Activated CD8-positive, alpha-beta memory T cell treated with anti-CD3 and anti-CD28 coated beads, Interleukin-2, amount 10 ng/mL, durations not matched to agents 7 days and 5 days (primary cell): ENCODE data around the gene SLC5A1. TPM values are rescaled to one million over a fixed set of nuclear protein-coding genes. Genes with fewer than 3 reads are reported as not detected.
"Not testable (repeated sequence)": the region's sequence is repeated elsewhere in the genome, so short reads cannot be mapped to it uniquely, and the experiment has no call there.

ENCODE experiments used
- ATAC-seq: fragments of 150-1000 bp; cut with Tn5 transposase; one replicate; pipeline ENCODE4 v1.10.0; 2021; ENCODE audit warnings: moderate library complexity
- CTCF ChIA-PET: fragments of 350-600 bp; sonication (Branson Sonifier 250); formaldehyde crosslinking; loops from one replicate; lab custom pipeline; 2021; ENCODE audit warnings: antibody characterized with exemption; lab: Charles Lee
- DNase-seq: peaks from one replicate; pipeline ENCODE4 v3.0.0-alpha.2; 2020
- H3K27ac Mint-ChIP-seq: one replicate; pipeline ENCODE4 v1.8.0; 2021; ENCODE audit warnings: mild to moderate bottlenecking, mixed read lengths
- H3K27me3 Mint-ChIP-seq: one replicate; pipeline ENCODE4 v1.8.0; 2021; ENCODE audit warnings: mixed read lengths
- H3K36me3 Mint-ChIP-seq: one replicate; pipeline ENCODE4 v1.8.0; 2021; ENCODE audit warnings: mild to moderate bottlenecking, mixed read lengths
- H3K4me1 Mint-ChIP-seq: one replicate; pipeline ENCODE4 v1.8.0; 2021; ENCODE audit warnings: mixed read lengths
- H3K4me3 Mint-ChIP-seq: one replicate; pipeline ENCODE4 v1.8.0; 2021; ENCODE audit warnings: mild to moderate bottlenecking, moderate library complexity, mixed read lengths
- H3K9me3 Mint-ChIP-seq: one replicate; pipeline ENCODE4 v1.8.0; 2022; ENCODE audit warnings: low read depth, mixed read lengths
- total RNA-seq, 2 experiments: library from RNA; stranded (reverse); gene quantifications; one replicate each; pipeline ENCODE4 v1.2.3, GENCODE V29; 2021

SLC5A1 gene
- total RNA-seq, 2 experiments from 2014 or later: not detected

DNA sequence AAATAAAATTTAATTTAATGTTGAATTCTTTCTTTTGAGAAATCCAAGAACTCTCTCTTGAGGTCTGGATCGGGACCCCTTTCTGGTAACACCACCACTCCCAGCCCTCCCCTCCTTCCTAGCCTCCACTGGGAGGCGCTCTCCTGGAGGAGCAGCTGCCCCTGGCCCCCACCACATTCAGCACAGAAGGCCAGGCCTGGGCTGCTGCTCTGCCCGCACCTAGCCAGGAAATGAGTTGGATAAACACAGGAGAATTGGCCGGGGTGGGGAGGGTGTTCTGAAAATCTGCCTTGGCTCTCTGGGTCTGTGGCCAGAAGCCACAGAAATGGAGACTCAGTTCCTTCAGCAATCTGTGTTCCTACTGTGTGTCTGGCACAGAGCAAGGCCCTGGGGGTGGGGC, 84.8 kb downstream of the SLC5A1 start:
- no peak overlapping the region for H3K4me3 Mint-ChIP-seq

DNA sequence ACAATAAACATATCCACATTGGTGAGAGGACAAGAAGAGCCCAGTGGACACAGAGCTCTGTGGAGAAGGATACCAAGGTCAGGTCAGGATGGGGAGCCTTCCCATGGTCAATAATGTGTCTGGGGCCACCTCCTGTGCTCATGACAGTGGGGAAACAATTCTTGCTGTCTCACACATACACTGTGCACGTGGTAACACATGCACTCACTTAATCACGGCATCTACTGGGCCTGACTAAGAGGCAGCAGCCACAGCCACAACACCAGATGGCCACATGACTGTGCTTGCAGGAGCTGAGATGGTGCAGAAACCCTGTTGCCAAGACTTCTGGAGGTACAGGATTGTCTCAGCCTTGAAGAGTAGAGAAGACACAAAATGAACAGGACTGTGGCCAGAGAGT, 87.4 kb downstream of the SLC5A1 start:
- DNase-seq (no peak), ATAC-seq (no peak)
- Mint-ChIP-seq H3K4me3 (no peak overlapping the region), H3K4me1 (peaks cover 6% of the 10 kb centered on the region), H3K27ac (no peak overlapping the region), H3K36me3 (no peaks in the 10 kb centered on the region), H3K27me3 (no peaks in the 10 kb centered on the region), H3K9me3 (no peaks in the 10 kb centered on the region)
- CTCF ChIA-PET: interaction anchor here (1.0 to 1.5 kb wide), 2 partner anchors 11 to 160 kb away, joined by 3 to 4 read pairs; no protein-coding TSS in a partner anchor

More for the DNA sequence above, 84.8 kb downstream of the SLC5A1 start:
- Mint-ChIP-seq H3K27ac (no peak overlapping the region), H3K9me3 (no peaks in the 10 kb centered on the region), H3K27me3 (no peaks in the 10 kb centered on the region), H3K4me1 (peaks cover 9% of the 10 kb centered on the region), H3K36me3 (no peaks in the 10 kb centered on the region)
- CTCF ChIA-PET: no interaction called here
- DNase-seq (no peak), ATAC-seq (no peak)

DNA sequence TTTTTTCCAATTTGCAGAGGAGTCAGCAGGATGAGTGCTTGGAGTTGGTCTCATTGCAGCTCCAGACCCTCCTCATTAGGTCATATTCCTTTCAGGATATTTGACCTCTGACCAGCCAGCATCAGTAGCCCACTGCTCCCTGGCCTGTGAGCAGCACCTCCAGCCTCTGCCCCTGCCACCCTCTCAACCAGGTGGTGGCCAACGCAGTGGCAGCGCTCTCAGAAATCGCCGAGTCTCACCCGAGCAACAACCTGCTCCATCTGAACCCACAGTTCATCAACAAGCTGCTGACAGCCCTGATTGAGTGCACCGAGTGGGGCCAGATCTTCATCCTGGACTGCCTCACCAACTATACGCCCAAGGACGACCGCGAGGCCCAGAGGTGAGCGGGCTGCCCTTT, 89.1 kb downstream of the SLC5A1 start:
- Mint-ChIP-seq H3K27ac (no peak overlapping the region), H3K27me3 (no peaks in the 10 kb centered on the region), H3K9me3 (no peaks in the 10 kb centered on the region), H3K4me1 (peaks cover 12% of the 10 kb centered on the region), H3K36me3 (no peaks in the 10 kb centered on the region), H3K4me3 (no peak overlapping the region)
- DNase-seq (no peak), ATAC-seq (no peak)
- CTCF ChIA-PET: interaction anchor here (1.2 to 1.3 kb wide), 2 partner anchors 134 to 162 kb away, joined by 3 to 4 read pairs; no protein-coding TSS in a partner anchor

DNA sequence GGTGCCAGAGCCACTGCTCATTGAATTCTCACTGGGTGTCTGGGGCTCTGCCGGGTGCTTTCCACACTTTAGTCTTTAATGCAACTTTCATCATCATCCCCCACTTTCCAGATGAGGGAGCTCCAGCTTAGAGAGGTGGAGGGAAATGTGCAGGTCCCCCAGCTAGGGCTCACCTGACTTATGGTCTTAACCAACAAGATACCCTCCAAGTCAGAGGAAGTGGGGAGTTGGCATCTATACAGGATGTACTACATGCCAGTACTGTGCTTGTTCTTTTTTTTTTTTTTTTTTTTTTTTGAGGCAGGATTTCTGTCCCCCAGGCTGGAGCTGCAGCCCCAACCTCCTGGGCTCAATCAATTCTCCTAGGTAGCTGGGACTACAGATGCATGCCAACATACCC, 89.7 kb downstream of the SLC5A1 start:
- peaks cover 19% of the 10 kb centered on the region for H3K4me1 Mint-ChIP-seq
- DNase-seq: no peak

DNA sequence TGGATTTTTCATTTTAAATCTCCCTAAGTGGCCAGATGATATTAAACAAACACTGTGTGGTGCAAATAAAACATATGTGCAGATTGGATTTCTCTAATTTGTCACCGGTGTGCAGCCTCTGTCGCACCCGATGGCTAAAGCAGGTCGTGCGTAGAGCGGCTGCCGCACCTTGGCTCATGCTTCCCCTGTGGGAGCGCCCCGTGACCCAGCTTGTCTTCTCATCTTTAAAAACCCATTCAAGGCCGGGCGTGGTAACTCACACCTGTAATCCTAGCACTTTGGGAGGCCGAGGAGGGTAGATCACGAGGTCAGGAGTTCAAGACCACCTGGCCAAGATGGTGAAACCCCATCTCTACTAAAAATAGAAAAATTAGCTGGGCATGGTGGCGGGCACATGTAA, 91.7 kb downstream of the SLC5A1 start:
- H3K4me1 Mint-ChIP-seq: peaks cover 29% of the 10 kb centered on the region
- H3K36me3 Mint-ChIP-seq, H3K27me3 Mint-ChIP-seq, DNase-seq, H3K9me3 Mint-ChIP-seq, H3K4me3 Mint-ChIP-seq, CTCF ChIA-PET, H3K27ac Mint-ChIP-seq, ATAC-seq: not testable (repeated sequence)

More for the DNA sequence above, 89.7 kb downstream of the SLC5A1 start:
- ATAC-seq: no peak
- H3K4me3 Mint-ChIP-seq: no peak overlapping the region
- H3K27ac Mint-ChIP-seq: no peak overlapping the region
- H3K36me3 Mint-ChIP-seq: no peaks in the 10 kb centered on the region
- no peaks in the 10 kb centered on the region for H3K9me3 Mint-ChIP-seq
- CTCF ChIA-PET: interaction anchor here (1.2 to 1.3 kb wide), 2 partner anchors 133 to 162 kb away, joined by 3 to 4 read pairs; no protein-coding TSS in a partner anchor
- no peaks in the 10 kb centered on the region for H3K27me3 Mint-ChIP-seq

DNA sequence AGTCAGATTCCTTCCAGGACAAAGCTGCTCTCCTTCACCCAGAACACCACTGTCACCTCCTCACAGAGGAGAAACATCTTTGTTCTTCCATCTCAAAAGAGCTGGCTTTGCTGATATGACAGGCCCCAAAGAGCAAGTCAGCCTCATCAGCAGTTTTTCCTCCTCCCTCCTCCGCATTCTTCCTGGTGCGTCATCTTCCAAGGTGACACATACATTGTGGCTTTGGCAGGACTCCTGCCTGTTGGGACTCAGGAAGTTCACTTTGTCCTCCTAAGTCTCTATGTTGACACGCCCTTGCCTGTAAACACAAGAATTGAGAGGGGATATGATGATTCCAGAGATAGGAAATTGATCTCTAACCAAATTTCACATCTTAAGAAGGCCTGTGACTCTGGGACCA, 92.9 kb downstream of the SLC5A1 start:
- H3K4me1 Mint-ChIP-seq: peaks cover 36% of the 10 kb centered on the region
- H3K27ac Mint-ChIP-seq, CTCF ChIA-PET, H3K27me3 Mint-ChIP-seq, ATAC-seq, H3K4me3 Mint-ChIP-seq, H3K9me3 Mint-ChIP-seq, H3K36me3 Mint-ChIP-seq, DNase-seq: not testable (repeated sequence)

DNA sequence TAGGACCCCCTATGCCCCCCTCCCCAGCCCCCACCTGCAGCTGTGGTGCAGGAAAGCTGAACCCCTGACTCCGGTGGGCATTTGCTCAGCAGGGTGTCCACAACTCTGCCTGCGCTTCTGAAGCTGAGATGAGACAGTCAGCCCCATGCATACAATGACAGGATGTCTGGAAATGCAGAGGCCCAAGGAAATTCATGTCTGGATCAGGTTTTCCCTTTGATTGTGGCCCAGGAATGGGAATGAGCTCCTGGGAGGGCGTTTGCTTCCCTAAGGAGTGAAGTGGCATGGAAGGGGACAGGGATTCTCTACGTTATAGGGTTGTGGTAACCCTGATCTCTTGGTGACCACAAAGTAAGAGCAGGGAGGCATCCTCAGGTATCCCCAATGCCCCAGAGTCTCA, 93.8 kb downstream of the SLC5A1 start:
- H3K9me3 Mint-ChIP-seq, H3K27me3 Mint-ChIP-seq, DNase-seq, CTCF ChIA-PET, H3K36me3 Mint-ChIP-seq, ATAC-seq: not testable (repeated sequence)
- H3K4me3 Mint-ChIP-seq: peak overlapping the region; percentile 79
- peak overlapping the region; percentile 92 for H3K27ac Mint-ChIP-seq
- peaks cover 45% of the 10 kb centered on the region for H3K4me1 Mint-ChIP-seq

DNA sequence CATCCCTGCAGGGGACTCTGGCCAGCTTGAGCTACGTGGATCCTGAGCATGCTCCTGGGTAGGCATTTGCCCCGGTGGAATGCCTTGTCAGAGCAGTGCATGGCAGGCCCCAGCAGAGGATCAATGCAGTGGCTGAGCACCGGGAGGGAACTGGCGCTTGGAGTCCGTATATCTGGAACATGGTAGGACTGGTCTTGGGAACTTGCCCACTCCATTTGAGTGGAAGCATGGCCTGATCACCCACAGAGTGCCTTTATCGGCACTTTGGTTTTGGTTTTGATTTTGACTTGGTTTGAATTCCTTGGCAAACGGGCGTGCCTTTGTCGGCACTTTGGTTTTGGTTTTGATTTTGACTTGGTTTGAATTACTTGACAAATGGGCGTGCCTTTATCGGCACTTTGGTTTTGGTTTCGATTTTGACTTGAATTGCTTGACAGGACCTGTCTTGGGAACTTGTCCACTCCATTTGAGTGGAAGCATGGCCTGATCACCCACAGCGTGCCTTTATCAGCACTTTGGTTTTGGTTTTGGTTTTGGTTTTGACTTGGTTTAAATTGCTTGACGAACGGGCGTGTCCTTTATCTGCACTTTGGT, 94.8 kb downstream of the SLC5A1 start:
- peak; percentile 76 for ATAC-seq
- CTCF ChIA-PET: interaction anchor here (1.2 kb wide), 1 partner anchor 64 kb away, joined by 4 read pairs; no protein-coding TSS in a partner anchor
- peak overlapping the region; percentile 92 for H3K27ac Mint-ChIP-seq
- H3K27me3 Mint-ChIP-seq, H3K36me3 Mint-ChIP-seq, H3K9me3 Mint-ChIP-seq: not testable (repeated sequence)
- peaks cover 53% of the 10 kb centered on the region for H3K4me1 Mint-ChIP-seq
- DNase-seq: peak; percentile 90
- H3K4me3 Mint-ChIP-seq: peak overlapping the region; percentile 79

DNA sequence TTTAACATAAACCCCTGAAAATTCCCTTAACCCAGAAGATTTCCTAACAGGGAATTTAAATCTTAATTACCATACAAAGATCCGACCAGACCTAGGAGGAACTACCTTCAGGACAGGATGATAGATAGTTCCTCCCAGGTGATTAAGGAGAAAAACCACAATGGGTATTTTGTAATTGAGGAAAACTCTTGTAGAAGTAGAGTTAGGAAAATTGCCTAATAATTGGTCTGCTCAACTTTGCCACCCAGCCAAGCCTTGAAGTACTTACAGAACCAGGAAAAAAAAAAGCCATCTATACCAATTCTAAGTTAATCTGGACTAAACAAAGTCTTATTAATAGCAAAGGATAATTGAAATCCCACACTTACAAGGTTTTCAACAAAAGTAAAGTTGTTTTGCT, 95.5 kb downstream of the SLC5A1 start:
- Mint-ChIP-seq H3K27ac (peak overlapping the region; percentile 92), H3K4me1 (peaks cover 60% of the 10 kb centered on the region), H3K4me3 (peak overlapping the region; percentile 79)
- CTCF ChIA-PET: interaction anchor here (1.2 kb wide), 1 partner anchor 63 kb away, joined by 4 read pairs; no protein-coding TSS in a partner anchor
- not testable (repeated sequence) for H3K9me3 Mint-ChIP-seq, DNase-seq, H3K36me3 Mint-ChIP-seq, H3K27me3 Mint-ChIP-seq, ATAC-seq

DNA sequence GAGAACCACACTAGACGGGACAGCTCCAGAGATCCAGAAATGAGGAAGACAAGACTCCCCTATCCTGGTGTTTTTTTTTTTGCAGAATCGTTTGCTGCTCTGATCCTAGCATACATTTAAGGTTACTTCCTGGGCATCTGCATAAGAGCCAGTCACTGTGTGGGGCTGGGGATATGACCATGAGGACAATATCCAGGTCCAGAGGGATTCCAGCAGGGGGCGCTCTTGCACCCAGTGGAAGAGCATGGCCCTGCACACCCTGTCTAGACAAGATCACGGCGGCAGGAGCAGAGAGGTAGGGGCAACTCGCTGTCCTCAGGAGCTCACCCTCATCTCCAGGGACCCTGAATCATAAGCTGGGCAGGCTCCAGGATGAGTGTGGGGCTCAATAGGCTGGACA, 97.6 kb downstream of the SLC5A1 start:
- H3K27ac Mint-ChIP-seq, H3K27me3 Mint-ChIP-seq, DNase-seq, H3K9me3 Mint-ChIP-seq, H3K4me3 Mint-ChIP-seq, H3K36me3 Mint-ChIP-seq: not testable (repeated sequence)
- ATAC-seq: peak; percentile 63
- CTCF ChIA-PET: interaction anchor here (1.1 to 2.2 kb wide), 2 partner anchors 60 to 61 kb away, joined by 3 to 7 read pairs; no protein-coding TSS in a partner anchor
- H3K4me1 Mint-ChIP-seq: peaks cover 73% of the 10 kb centered on the region

DNA sequence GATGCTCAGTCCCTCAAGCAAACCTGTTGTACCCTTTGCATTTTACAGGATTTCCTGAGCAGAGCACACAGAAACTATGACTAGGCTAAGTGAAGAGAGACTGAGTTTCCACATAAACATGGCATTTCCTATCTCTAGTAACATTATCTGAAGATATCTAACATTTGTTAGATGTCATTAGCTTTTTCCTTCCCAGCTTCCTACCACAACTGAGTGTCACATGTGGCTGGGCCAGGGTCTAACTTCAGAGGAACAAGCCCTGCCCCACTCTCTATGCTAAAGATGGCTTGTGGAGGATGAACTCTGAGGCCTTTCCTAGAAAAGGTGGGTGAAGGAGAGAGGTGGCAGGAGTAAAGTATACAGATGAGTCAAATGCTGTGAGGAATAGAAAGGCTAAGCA, 99.5 kb downstream of the SLC5A1 start:
- CTCF ChIA-PET: interaction anchor here (1.1 to 3.2 kb wide), 4 partner anchors 60 to 332 kb away, joined by 3 to 17 read pairs (median 5); partner anchors contain the start of gene FBXO7
- H3K4me1 Mint-ChIP-seq: peaks cover 63% of the 10 kb centered on the region
- H3K27me3 Mint-ChIP-seq: no peaks in the 10 kb centered on the region
- DNase-seq: peak; percentile 62
- peak overlapping the region; percentile 91 for H3K27ac Mint-ChIP-seq
- peaks cover 5% of the 10 kb centered on the region for H3K9me3 Mint-ChIP-seq
- H3K36me3 Mint-ChIP-seq: peaks cover 2% of the 10 kb centered on the region
- no peak overlapping the region for H3K4me3 Mint-ChIP-seq
- peak; percentile 34 for ATAC-seq

DNA sequence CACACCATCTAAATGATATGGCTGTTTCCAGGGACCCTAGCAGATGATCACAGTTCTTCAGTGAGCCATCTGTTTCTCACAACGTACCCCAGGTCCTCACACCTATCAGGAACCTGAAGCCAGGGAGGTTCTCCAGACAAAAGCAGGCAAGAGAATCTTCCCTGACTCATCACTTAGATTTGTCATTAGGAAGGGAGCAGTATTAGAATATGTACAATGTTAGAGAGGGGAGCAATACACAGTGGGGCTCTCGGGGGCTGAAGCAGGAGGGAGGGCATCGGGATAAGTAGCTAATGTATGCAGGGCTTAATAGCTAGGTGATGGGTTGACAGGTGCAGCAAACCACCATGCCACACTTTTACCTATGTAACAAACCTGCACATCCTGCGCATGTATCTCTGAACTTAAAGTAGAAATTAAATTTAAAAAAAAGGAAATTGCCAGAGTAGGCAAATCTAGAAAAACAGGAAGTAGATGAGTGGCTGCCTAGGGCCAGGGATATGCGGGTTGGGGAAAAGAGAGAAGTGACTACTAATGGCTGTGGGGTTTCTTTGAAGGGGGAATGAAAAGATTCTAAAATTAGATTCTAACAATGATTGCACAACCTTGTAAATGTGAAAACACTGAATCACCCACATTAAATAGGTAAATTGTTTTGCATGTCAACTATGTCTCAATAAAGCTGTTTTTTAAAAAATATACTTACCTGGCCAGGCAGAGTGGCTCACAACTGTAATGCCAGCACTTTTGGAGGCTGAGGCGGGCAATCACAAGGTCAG, 101.6 kb downstream of the SLC5A1 start:
- Mint-ChIP-seq H3K27ac (peak overlapping the region; percentile 91), H3K4me3 (no peak overlapping the region), H3K36me3 (peaks cover 5% of the 10 kb centered on the region), H3K9me3 (peaks cover 9% of the 10 kb centered on the region), H3K4me1 (peaks cover 48% of the 10 kb centered on the region), H3K27me3 (no peaks in the 10 kb centered on the region)
- CTCF ChIA-PET: interaction anchor here (1.1 kb wide), 1 partner anchor 57 kb away, joined by 4 read pairs; no protein-coding TSS in a partner anchor
- ATAC-seq (peak; percentile 10), DNase-seq (no peak)

DNA sequence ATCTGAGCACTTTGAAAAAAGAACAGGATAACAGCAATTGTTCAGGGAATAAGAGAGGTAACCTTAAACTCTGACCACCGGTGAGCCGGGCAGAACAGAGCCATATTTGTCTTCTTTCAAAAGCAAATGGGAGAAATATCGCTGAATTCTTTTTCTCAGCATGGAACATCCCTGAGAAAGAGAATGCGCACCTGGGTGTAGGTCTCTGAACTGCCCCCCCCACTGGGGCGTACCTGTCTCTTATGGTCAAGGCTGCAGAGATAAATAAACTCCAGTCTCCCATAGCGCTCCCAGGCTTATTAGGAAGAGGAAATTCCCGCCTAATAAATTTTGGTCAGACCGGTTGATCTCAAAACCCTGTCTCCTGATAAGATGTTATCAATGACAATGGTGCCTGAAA, 104.1 kb downstream of the SLC5A1 start:
- ATAC-seq, H3K36me3 Mint-ChIP-seq, DNase-seq, H3K27ac Mint-ChIP-seq, H3K4me3 Mint-ChIP-seq, CTCF ChIA-PET, H3K27me3 Mint-ChIP-seq, H3K9me3 Mint-ChIP-seq: not testable (repeated sequence)
- H3K4me1 Mint-ChIP-seq: peaks cover 39% of the 10 kb centered on the region
